HepG2 (cell line): ENCODE measurements around the gene CALR. TPM values are rescaled to one million over a fixed set of nuclear protein-coding genes. Genes with fewer than 3 reads are reported as not detected.

Source experiments
- CHD2 ChIP-seq: IDR thresholded peaks from 2 replicates; pipeline ENCODE4 v1.6.1; 2011; ENCODE audit warnings: low read depth, low read length, improper control_type of control experiment
- GABPA ChIP-seq, 2 experiments: IDR thresholded peaks; 2 replicates each; pipeline ENCODE4 v1.6.1; 2011 to 2016; ENCODE audit warnings: low read depth in 2 of 2, low read length in 1 of 2, missing biosample characterization in 1 of 2, missing genetic modification characterization in 1 of 2
- MAF1 ChIP-seq: sonication (generic); formaldehyde crosslinking; IDR thresholded peaks from 2 replicates; pipeline ENCODE4 v1.5.0; 2020; ENCODE audit warnings: missing genetic modification reagents, borderline replicate concordance
- MXD4 ChIP-seq: IDR thresholded peaks from 2 replicates; pipeline ENCODE4 v1.6.1; 2016; ENCODE audit warnings: mild to moderate bottlenecking, missing biosample characterization, missing genetic modification reagents
- NCOA5 ChIP-seq: sonication (generic); formaldehyde crosslinking; IDR thresholded peaks from 2 replicates; pipeline ENCODE4 v1.4.0; 2020; ENCODE audit warnings: missing genetic modification reagents
- TFDP2 ChIP-seq: sonication (generic); formaldehyde crosslinking; IDR thresholded peaks from 2 replicates; pipeline ENCODE4 v1.4.0; 2020; ENCODE audit warnings: missing genetic modification reagents
- ZBTB38 ChIP-seq: sonication (generic); formaldehyde crosslinking; IDR thresholded peaks from 2 replicates; pipeline ENCODE4 v1.5.1; 2020; ENCODE audit warnings: mild to moderate bottlenecking, missing genetic modification reagents
- ZNF614 ChIP-seq: IDR thresholded peaks from 2 replicates; pipeline ENCODE4 v1.6.1; 2018; ENCODE audit warnings: missing biosample characterization, missing genetic modification reagents, inconsistent platforms, borderline replicate concordance
- polyA plus RNA-seq, 8 experiments: library from polyadenylated mRNA; depleted of rRNA in 3 of 8; stranded (reverse) in 7 of 8; unstranded in 1 of 8; fragments of >200 nt; fragmentation: Illumina TruSeq in 4 of 8; extraction: Trizol in 4 of 8; gene quantifications; 2 replicates each; pipeline versions ENCODE4 v1.2.1 to v1.2.3, GENCODE V29; 2011 to 2016; ENCODE audit warnings: low read depth in 4 of 8, missing spikeins in 1 of 8, mixed read lengths in 1 of 8; ENCODE audit not compliant: insufficient read depth in 1 of 8
- total RNA-seq, 5 experiments: library from RNA; depleted of rRNA; stranded (reverse); fragments of >200 nt; fragmentation: Illumina TruSeq; extraction: Trizol; gene quantifications; 2 replicates each; pipeline ENCODE4 v1.2.3, GENCODE V29; 2016; ENCODE audit warnings: low read depth in 1 of 5
- TF ChIP-seq, protein P1 (sequence below): sonication (generic); formaldehyde crosslinking; IDR thresholded peaks from 2 replicates; pipeline ENCODE4 v1.8.1; 2023; ENCODE audit warnings: mild to moderate bottlenecking, missing genetic modification reagents
- TF ChIP-seq, protein P2 (sequence below): sonication (generic); formaldehyde crosslinking; IDR thresholded peaks from 2 replicates; pipeline ENCODE4 v1.5.1; 2020; ENCODE audit warnings: missing genetic modification reagents, mild to moderate bottlenecking, borderline replicate concordance
- TF ChIP-seq, protein P3 (sequence below), 2 experiments: fragments of 450-650 bp in 1 of 2; sonication (generic) in 1 of 2; formaldehyde crosslinking in 1 of 2; IDR thresholded peaks; 2 replicates each; pipeline versions ENCODE4 v1.6.1 to v1.8.0; 2016 to 2022; ENCODE audit warnings: antibody characterized with exemption in 1 of 2, mild to moderate bottlenecking in 1 of 2, missing genetic modification reagents in 1 of 2
- TF ChIP-seq, protein P4 (sequence below): sonication (generic); formaldehyde crosslinking; conservative IDR thresholded peaks from 2 replicates; pipeline ENCODE4 v1.8.1; 2023; ENCODE audit warnings: missing genetic modification reagents

Gene CALR
- total and polyA plus RNA-seq, 2 of the 13 experiments (the other 11 are each of a cell fraction or from before 2014, with no cell fraction given) = 898 to 934 TPM

GRCh38 chr19:12945479-12946091, 7.2 kb downstream of the CALR start, which contains the start of gene RAD23A (continued):
- TF ChIP-seq, protein P1, sequence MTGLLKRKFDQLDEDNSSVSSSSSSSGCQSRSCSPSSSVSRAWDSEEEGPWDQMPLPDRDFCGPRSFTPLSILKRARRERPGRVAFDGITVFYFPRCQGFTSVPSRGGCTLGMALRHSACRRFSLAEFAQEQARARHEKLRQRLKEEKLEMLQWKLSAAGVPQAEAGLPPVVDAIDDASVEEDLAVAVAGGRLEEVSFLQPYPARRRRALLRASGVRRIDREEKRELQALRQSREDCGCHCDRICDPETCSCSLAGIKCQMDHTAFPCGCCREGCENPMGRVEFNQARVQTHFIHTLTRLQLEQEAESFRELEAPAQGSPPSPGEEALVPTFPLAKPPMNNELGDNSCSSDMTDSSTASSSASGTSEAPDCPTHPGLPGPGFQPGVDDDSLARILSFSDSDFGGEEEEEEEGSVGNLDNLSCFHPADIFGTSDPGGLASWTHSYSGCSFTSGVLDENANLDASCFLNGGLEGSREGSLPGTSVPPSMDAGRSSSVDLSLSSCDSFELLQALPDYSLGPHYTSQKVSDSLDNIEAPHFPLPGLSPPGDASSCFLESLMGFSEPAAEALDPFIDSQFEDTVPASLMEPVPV (CRISPR knock-in tag) = no peak; the same call in 1 of the 2 replicates
- TF ChIP-seq NCOA5 (CRISPR knock-in tag) (no peak), MXD4 (peak; percentile 91), CHD2 (no peak), ZBTB38 (CRISPR knock-in tag) (peak; percentile 84; the same call in 1 of the 2 replicates), MAF1 (CRISPR knock-in tag) (peak; percentile 89; the same call in 1 of the 2 replicates), TFDP2 (CRISPR knock-in tag) (peak; percentile 96), ZNF614 (CRISPR knock-in tag) (peak; percentile 70), GABPA (IDR thresholded peaks at IDR 0.05; ENCODE audit: low read depth, low read length) (peak; percentile 86), GABPA (CRISPR knock-in tag; IDR thresholded peaks at IDR 0.05; ENCODE audit: low read depth) (peak; percentile 85)
- TF ChIP-seq, protein P2, sequence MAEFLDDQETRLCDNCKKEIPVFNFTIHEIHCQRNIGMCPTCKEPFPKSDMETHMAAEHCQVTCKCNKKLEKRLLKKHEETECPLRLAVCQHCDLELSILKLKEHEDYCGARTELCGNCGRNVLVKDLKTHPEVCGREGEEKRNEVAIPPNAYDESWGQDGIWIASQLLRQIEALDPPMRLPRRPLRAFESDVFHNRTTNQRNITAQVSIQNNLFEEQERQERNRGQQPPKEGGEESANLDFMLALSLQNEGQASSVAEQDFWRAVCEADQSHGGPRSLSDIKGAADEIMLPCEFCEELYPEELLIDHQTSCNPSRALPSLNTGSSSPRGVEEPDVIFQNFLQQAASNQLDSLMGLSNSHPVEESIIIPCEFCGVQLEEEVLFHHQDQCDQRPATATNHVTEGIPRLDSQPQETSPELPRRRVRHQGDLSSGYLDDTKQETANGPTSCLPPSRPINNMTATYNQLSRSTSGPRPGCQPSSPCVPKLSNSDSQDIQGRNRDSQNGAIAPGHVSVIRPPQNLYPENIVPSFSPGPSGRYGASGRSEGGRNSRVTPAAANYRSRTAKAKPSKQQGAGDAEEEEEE (CRISPR knock-in tag) = no peak
- TF ChIP-seq, protein P3, sequence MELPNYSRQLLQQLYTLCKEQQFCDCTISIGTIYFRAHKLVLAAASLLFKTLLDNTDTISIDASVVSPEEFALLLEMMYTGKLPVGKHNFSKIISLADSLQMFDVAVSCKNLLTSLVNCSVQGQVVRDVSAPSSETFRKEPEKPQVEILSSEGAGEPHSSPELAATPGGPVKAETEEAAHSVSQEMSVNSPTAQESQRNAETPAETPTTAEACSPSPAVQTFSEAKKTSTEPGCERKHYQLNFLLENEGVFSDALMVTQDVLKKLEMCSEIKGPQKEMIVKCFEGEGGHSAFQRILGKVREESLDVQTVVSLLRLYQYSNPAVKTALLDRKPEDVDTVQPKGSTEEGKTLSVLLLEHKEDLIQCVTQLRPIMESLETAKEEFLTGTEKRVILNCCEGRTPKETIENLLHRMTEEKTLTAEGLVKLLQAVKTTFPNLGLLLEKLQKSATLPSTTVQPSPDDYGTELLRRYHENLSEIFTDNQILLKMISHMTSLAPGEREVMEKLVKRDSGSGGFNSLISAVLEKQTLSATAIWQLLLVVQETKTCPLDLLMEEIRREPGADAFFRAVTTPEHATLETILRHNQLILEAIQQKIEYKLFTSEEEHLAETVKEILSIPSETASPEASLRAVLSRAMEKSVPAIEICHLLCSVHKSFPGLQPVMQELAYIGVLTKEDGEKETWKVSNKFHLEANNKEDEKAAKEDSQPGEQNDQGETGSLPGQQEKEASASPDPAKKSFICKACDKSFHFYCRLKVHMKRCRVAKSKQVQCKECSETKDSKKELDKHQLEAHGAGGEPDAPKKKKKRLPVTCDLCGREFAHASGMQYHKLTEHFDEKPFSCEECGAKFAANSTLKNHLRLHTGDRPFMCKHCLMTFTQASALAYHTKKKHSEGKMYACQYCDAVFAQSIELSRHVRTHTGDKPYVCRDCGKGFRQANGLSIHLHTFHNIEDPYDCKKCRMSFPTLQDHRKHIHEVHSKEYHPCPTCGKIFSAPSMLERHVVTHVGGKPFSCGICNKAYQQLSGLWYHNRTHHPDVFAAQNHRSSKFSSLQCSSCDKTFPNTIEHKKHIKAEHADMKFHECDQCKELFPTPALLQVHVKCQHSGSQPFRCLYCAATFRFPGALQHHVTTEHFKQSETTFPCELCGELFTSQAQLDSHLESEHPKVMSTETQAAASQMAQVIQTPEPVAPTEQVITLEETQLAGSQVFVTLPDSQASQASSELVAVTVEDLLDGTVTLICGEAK (IDR thresholded peaks at IDR 0.05) = no peak
- TF ChIP-seq, protein P3 (CRISPR knock-in tag; IDR thresholded peaks at IDR 0.05) = peak; percentile 32; the same call in 1 of the 2 replicates
- TF ChIP-seq, protein P4, sequence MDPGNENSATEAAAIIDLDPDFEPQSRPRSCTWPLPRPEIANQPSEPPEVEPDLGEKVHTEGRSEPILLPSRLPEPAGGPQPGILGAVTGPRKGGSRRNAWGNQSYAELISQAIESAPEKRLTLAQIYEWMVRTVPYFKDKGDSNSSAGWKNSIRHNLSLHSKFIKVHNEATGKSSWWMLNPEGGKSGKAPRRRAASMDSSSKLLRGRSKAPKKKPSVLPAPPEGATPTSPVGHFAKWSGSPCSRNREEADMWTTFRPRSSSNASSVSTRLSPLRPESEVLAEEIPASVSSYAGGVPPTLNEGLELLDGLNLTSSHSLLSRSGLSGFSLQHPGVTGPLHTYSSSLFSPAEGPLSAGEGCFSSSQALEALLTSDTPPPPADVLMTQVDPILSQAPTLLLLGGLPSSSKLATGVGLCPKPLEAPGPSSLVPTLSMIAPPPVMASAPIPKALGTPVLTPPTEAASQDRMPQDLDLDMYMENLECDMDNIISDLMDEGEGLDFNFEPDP = no peak
